Natural killer cell (primary cell): ENCODE measurements around the gene CST5. TPM values are rescaled to one million over a fixed set of nuclear protein-coding genes. Genes with fewer than 3 reads are reported as not detected.

Source experiments
- ATAC-seq, 3 donors: fragments of 150-1000 bp in 2 of 3; fragments of 200-7000 bp in 1 of 3; cut with Tn5 transposase; 1 replicate in 1 of 3; 2 replicates in 2 of 3; pipeline ENCODE4 v1.10.0; 2021; ENCODE audit warnings: mild to moderate bottlenecking in 2 of 3, moderate library complexity in 2 of 3
- DNase-seq, 2 donors: peaks; one replicate each; pipeline versions ENCODE4 v3.0.0 to v3.0.0-alpha.2; 2013 to 2021; ENCODE audit warnings: mixed read lengths in 1 of 2
- H3K27ac ChIP-seq: one replicate; pipeline ENCODE4 v1.5.1; 2013; ENCODE audit warnings: mild to moderate bottlenecking, low read length
- H3K27me3 ChIP-seq: one replicate; pipeline ENCODE4 v1.6.1; 2013; ENCODE audit warnings: low read length; ENCODE audit not compliant: control insufficient read depth, insufficient read depth
- H3K36me3 ChIP-seq: one replicate; pipeline ENCODE4 v1.6.1; 2013; ENCODE audit warnings: low read length; ENCODE audit not compliant: control insufficient read depth, insufficient read depth
- H3K4me1 ChIP-seq: one replicate; pipeline ENCODE4 v1.6.1; 2013; ENCODE audit warnings: low read length; ENCODE audit not compliant: control insufficient read depth, insufficient read depth
- H3K4me3 ChIP-seq: one replicate; pipeline ENCODE4 v1.5.1; 2013; ENCODE audit warnings: low read length
- H3K9me3 ChIP-seq: one replicate; pipeline ENCODE4 v1.6.1; 2013; ENCODE audit warnings: low read length; ENCODE audit not compliant: control insufficient read depth, insufficient read depth
- H3K27ac Mint-ChIP-seq, 2 donors: one replicate each; pipeline ENCODE4 v1.8.0; 2022; ENCODE audit warnings: mild to moderate bottlenecking in 2 of 2, mixed read lengths in 2 of 2, moderate library complexity in 1 of 2
- H3K27me3 Mint-ChIP-seq, 2 donors: one replicate each; pipeline ENCODE4 v1.8.0; 2022; ENCODE audit warnings: low read depth in 2 of 2, mixed read lengths in 2 of 2
- H3K36me3 Mint-ChIP-seq: one replicate; pipeline ENCODE4 v1.8.0; 2022; ENCODE audit warnings: mixed read lengths
- H3K4me1 Mint-ChIP-seq, 2 donors: one replicate each; pipeline ENCODE4 v1.8.0; 2022; ENCODE audit warnings: mixed read lengths in 2 of 2
- H3K4me3 Mint-ChIP-seq: one replicate; pipeline ENCODE4 v1.8.0; 2022; ENCODE audit warnings: mild to moderate bottlenecking, moderate library complexity, mixed read lengths
- H3K9me3 Mint-ChIP-seq, 2 donors: one replicate each; pipeline ENCODE4 v1.8.0; 2022; ENCODE audit warnings: mixed read lengths in 2 of 2
- CTCF ChIP-seq: fragments of 200-600 bp; IDR thresholded peaks from one replicate; pipeline ENCODE4 v1.8.0; 2022; ENCODE audit warnings: antibody characterized with exemption
- WGBS: methylation state at CpG from one replicate; pipeline ENCODE4 v1.1.7; 2013; ENCODE audit warnings: missing lambda C conversion rate; ENCODE audit not compliant: insufficient coverage; 5-methylcytosine and 5-hydroxymethylcytosine counted together
- intact Hi-C: fragments of 100-400 bp; cut with micrococcal nuclease; formaldehyde crosslinking; loops from one replicate; pipeline ENCODE4 v1.14.2; 2022
- total RNA-seq, 4 donors: library from RNA; stranded (reverse); fragments of 120-200 nt in 1 of 4; gene quantifications; one replicate each; pipeline versions ENCODE4 v1.2.3 to v1.2.4, GENCODE V29; 2013 to 2022

The CST5 gene
- not detected for total RNA-seq
- not detected for total RNA-seq (2013)

DNA sequence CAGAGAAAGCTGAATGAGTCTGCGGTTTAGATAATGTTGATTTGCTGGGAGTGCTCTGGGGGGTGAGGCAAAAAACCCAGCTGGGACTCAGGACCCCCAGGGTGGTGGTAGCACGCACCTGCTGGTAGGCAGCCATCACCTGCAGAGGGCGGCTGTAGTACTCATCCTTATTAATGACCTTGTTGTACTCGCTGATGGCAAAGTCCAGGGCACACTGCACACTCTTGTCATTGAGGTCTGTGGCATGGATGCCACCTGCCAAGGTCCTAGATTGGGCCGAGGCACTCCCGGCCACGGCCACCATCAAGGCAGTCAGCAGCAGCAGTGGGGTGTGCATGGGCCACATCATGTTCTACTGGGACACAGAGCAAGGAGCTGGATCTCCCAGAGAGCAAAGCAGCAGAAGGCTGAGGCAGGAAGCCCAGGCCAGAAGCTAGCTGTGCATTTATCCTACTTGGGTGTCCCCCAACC is at the start of gene CST5:
CST5 (minus strand) TSS at position 421 of the 471 bp plus-strand sequence; CDS start at position 349, 72 bp downstream.
- H3K27ac ChIP-seq, result no peak within 1 kb of the TSS
- WGBS, result 90% methylated on average over 7 of the region's 7 CpGs
- H3K36me3 ChIP-seq, result no peaks in the 10 kb centered on the region
- TF ChIP-seq CTCF, result no peak
- Mint-ChIP-seq H3K27ac (no peak within 1 kb of the TSS), H3K9me3 (no peaks in the 10 kb centered on the region), H3K27me3 (peaks cover 4 to 7% of the 10 kb centered on the region in 2 donors), H3K4me1 (no peaks in the 10 kb centered on the region), H3K36me3 (no peaks in the 10 kb centered on the region), H3K4me3 (no peak within 1 kb of the TSS)
- H3K4me3 ChIP-seq, result no peak within 1 kb of the TSS
- intact Hi-C loops, result no loop called here
- no peaks in the 10 kb centered on the region for H3K9me3 ChIP-seq
- no peaks in the 10 kb centered on the region for H3K4me1 ChIP-seq
- H3K27me3 ChIP-seq, result no peaks in the 10 kb centered on the region
- ATAC-seq (no peak), DNase-seq (no peak)

DNA sequence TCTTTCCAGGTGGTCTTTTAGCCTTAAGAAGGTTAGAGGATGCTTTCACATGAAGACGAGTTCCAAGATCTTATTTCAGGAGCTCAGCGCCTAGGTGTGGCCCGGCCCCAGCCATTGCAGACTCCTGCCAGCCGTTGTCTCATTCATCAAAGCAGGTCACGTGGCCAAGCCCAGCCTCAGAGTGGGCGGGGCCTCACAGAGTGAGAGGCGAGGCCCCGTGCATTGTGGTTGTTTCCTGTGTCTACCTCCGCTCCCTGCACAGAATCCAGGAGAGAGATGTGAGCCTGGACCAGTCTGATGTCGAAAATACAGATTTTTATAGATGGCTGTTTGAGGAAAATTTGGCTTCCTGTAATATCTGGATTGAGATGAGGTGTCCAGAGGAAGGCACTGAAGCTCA is 49.2 kb upstream of the CST5 start:
- Histone ChIP-seq H3K9me3 (peaks cover 6% of the 10 kb centered on the region), H3K4me1 (peaks cover 50% of the 10 kb centered on the region), H3K27me3 (no peaks in the 10 kb centered on the region), H3K36me3 (no peaks in the 10 kb centered on the region), H3K27ac (no peak overlapping the region), H3K4me3 (no peak overlapping the region)
- DNase-seq (peak in 1 of 2 donors; percentile 75), ATAC-seq (peak in 1 of 3 donors; percentile 46)
- peak overlapping the region; percentile 79 for H3K4me3 Mint-ChIP-seq
- 47% methylated on average over 10 of the region's 10 CpGs for WGBS
- intact Hi-C loops, result no loop called here
- no peak for TF ChIP-seq CTCF
- H3K36me3 Mint-ChIP-seq, result peaks cover 14% of the 10 kb centered on the region
- peaks cover 38 to 67% of the 10 kb centered on the region in 2 donors for H3K27me3 Mint-ChIP-seq
- H3K27ac Mint-ChIP-seq, result no peak overlapping the region
- peaks cover 68 to 75% of the 10 kb centered on the region in 2 donors for H3K4me1 Mint-ChIP-seq
- peaks cover 2 to 9% of the 10 kb centered on the region in 2 donors for H3K9me3 Mint-ChIP-seq

DNA sequence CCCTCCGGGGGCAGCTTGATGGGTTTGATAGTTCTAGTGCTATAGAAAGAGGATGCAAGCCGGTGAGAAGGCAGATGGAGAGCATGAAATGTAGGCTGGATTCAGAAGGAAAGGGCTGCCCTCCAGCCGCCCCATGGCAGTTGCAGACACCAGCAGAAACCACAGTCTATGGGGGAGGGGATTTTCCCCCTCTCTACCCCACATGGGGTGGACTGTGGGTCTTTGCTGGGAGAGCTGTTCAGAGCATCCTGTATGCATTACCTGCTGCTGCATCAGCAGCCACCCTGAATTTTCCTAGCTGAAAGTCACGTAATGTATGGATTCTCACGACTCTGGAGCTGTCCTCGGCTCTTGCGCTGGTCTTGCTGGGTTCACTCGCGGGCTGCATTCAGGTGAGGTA is 48.8 kb upstream of the CST5 start:
- H3K4me1 ChIP-seq, result peaks cover 51% of the 10 kb centered on the region
- H3K27ac ChIP-seq, result no peak overlapping the region
- ATAC-seq, result no peak
- Mint-ChIP-seq H3K27me3 (peaks cover 36 to 62% of the 10 kb centered on the region in 2 donors), H3K36me3 (peaks cover 14% of the 10 kb centered on the region), H3K4me3 (peak overlapping the region; percentile 79), H3K4me1 (peaks cover 68 to 75% of the 10 kb centered on the region in 2 donors), H3K9me3 (peaks cover 2 to 9% of the 10 kb centered on the region in 2 donors), H3K27ac (no peak overlapping the region)
- intact Hi-C loops, result no loop called here
- no peak for DNase-seq
- 93% methylated on average over 9 of the region's 9 CpGs for whole genome bisulfite sequencing
- no peak for TF ChIP-seq CTCF
- H3K36me3 ChIP-seq, result no peaks in the 10 kb centered on the region
- H3K27me3 ChIP-seq, result no peaks in the 10 kb centered on the region
- H3K9me3 ChIP-seq, result peaks cover 6% of the 10 kb centered on the region
- no peak overlapping the region for H3K4me3 ChIP-seq
